ENCODE data around the gene PRKD2.

GRCh38 chr19:46755853-46756543, 39.1 kb upstream of the PRKD2 start:
- TF ChIP-seq, protein P1, sequence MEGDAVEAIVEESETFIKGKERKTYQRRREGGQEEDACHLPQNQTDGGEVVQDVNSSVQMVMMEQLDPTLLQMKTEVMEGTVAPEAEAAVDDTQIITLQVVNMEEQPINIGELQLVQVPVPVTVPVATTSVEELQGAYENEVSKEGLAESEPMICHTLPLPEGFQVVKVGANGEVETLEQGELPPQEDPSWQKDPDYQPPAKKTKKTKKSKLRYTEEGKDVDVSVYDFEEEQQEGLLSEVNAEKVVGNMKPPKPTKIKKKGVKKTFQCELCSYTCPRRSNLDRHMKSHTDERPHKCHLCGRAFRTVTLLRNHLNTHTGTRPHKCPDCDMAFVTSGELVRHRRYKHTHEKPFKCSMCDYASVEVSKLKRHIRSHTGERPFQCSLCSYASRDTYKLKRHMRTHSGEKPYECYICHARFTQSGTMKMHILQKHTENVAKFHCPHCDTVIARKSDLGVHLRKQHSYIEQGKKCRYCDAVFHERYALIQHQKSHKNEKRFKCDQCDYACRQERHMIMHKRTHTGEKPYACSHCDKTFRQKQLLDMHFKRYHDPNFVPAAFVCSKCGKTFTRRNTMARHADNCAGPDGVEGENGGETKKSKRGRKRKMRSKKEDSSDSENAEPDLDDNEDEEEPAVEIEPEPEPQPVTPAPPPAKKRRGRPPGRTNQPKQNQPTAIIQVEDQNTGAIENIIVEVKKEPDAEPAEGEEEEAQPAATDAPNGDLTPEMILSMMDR (IDR thresholded peaks at IDR 0.05; ENCODE audit: low read depth, low read length): no peak
- no peak for TF ChIP-seq EZH2phosphoT487 (IDR thresholded peaks at IDR 0.05; ENCODE audit: low read depth)

Measured in OCI-LY3 (cell line).